K562 (cell line): ENCODE results near the gene GADD45G. TPM values are rescaled to one million over a fixed set of nuclear protein-coding genes. Genes with fewer than 3 reads are reported as not detected.

ENCODE experiments used
- ATAC-seq: fragments of 200-7000 bp; cut with Tn5 transposase; 3 replicates; pipeline ENCODE4 v1.9.1; 2020; ENCODE audit warnings: moderate library complexity
- BruUV-seq: library from RNA; stranded (reverse); fragments of 400-500 nt; replicated peaks from 2 replicates; lab custom pipeline; 2021; lab: Mats Ljungman, UMichigan
- CTCF ChIA-PET: fragments of 300-600 bp; formaldehyde crosslinking; extraction: SDS; loops from one replicate; lab custom pipeline; 2021; ENCODE audit warnings: low intra/inter-chr PET ratio; lab: Yijun Ruan, JAX
- POLR2A ChIA-PET: fragments of 300-600, 350-650 bp; sonication (Branson Sonifier 250); formaldehyde crosslinking; extraction: SDS; loops from one replicate; lab custom pipeline; 2021; ENCODE audit warnings: antibody characterized with exemption, inconsistent platforms; lab: Yijun Ruan, JAX
- DNase-seq, 4 experiments: peaks; one replicate each; pipeline versions ENCODE4 v3.0.0 to v3.0.0-alpha.2; 2011 to 2018; ENCODE audit warnings: low spot score in 3 of 4, mixed read lengths in 3 of 4; ENCODE audit errors: extremely low read depth in 1 of 4
- FAIRE-seq: peaks from 2 replicates; lab custom pipeline; 2011; peaks lifted over from hg19 to GRCh38; lab: Jason Lieb, UNC
- H2AFZ ChIP-seq: 2 replicates; pipeline ENCODE4 v1.6.0; 2011; ENCODE audit warnings: low read depth, low read length, control low read depth, inconsistent platforms
- H3K27ac ChIP-seq: fragments of 200-600 bp; 3 replicates; pipeline ENCODE4 v1.8.0; 2011; ENCODE audit warnings: low read depth, mild to moderate bottlenecking, control low read depth, inconsistent platforms, low read length, moderate library complexity, mixed read lengths; ENCODE audit errors: extremely low read depth
- H3K27me3 ChIP-seq, 2 experiments: fragments of 300-600 bp in 1 of 2; 2 replicates in 1 of 2; 3 replicates in 1 of 2; pipeline versions ENCODE4 v1.6.0 to v1.8.0; 2011; ENCODE audit warnings: inconsistent platforms in 2 of 2, low read length in 2 of 2, mild to moderate bottlenecking in 1 of 2, mixed read lengths in 1 of 2, moderate library complexity in 1 of 2; ENCODE audit not compliant: control insufficient read depth in 2 of 2, insufficient read depth in 2 of 2
- H3K36me3 ChIP-seq: fragments of 300-600 bp; 3 replicates; pipeline ENCODE4 v1.8.0; 2011; ENCODE audit warnings: mild to moderate bottlenecking, low read length, inconsistent platforms; ENCODE audit not compliant: control insufficient read depth, insufficient read depth
- H3K4me1 ChIP-seq, 2 experiments: fragments of 200-600 bp in 1 of 2; replicated peaks in 1 of 2; 2 replicates in 1 of 2; 3 replicates in 1 of 2; pipeline versions ENCODE4 v1.5.1 to v1.8.0; 2011; ENCODE audit warnings: inconsistent platforms in 2 of 2, low read length in 2 of 2, mild to moderate bottlenecking in 1 of 2, mixed read lengths in 1 of 2, moderate library complexity in 1 of 2; ENCODE audit not compliant: control insufficient read depth in 2 of 2, insufficient read depth in 2 of 2
- H3K4me2 ChIP-seq: 2 replicates; pipeline ENCODE4 v1.6.1; 2011; ENCODE audit warnings: low read length, control low read depth, inconsistent platforms, mixed read lengths; ENCODE audit not compliant: insufficient read depth
- H3K4me3 ChIP-seq: fragments of 200-600 bp; sonication (generic), shearing (Covaris generic); 2 replicates; pipeline ENCODE4 v1.5.1; 2016; ENCODE audit warnings: control low read depth, inconsistent platforms
- H3K79me2 ChIP-seq: fragments of 200-600 bp; 3 replicates; pipeline ENCODE4 v1.8.0; 2011; ENCODE audit warnings: low read length, inconsistent platforms; ENCODE audit not compliant: control insufficient read depth, insufficient read depth
- H3K9ac ChIP-seq, 2 experiments: 2 replicates each; pipeline versions ENCODE4 v1.6.0 to v1.6.1; 2011; ENCODE audit warnings: low read depth in 2 of 2, low read length in 2 of 2, control low read depth in 1 of 2, inconsistent platforms in 1 of 2, mild to moderate bottlenecking in 1 of 2, mixed read lengths in 1 of 2; ENCODE audit not compliant: insufficient read depth in 1 of 2
- H3K9me1 ChIP-seq: one replicate; pipeline ENCODE4 v1.6.0; 2011; ENCODE audit warnings: inconsistent platforms, mild to moderate bottlenecking, low read length, moderate library complexity; ENCODE audit not compliant: control insufficient read depth, insufficient read depth
- H3K9me3 ChIP-seq: replicated peaks from 2 replicates; pipeline ENCODE4 v1.5.1; 2011; ENCODE audit warnings: low read depth, low read length, inconsistent platforms; ENCODE audit not compliant: control insufficient read depth, insufficient read depth
- H4K20me1 ChIP-seq: replicated peaks from 2 replicates; pipeline ENCODE4 v1.6.1; 2011; ENCODE audit warnings: low read length, inconsistent platforms, mixed read lengths; ENCODE audit not compliant: control insufficient read depth, insufficient read depth
- CXXC5 ChIP-seq: fragments of 250-450 bp; sonication (Bioruptor Pico); IDR thresholded peaks from 2 replicates; pipeline ENCODE4 v1.8.0; 2022; ENCODE audit warnings: inconsistent platforms, mild to moderate bottlenecking, moderate library complexity
- E2F1 ChIP-seq: sonication (generic); formaldehyde crosslinking; IDR thresholded peaks from 2 replicates; pipeline ENCODE4 v1.8.1; 2023; ENCODE audit warnings: mild to moderate bottlenecking, missing genetic modification reagents, moderate library complexity
- GABPA ChIP-seq: fragments of 200-800 bp; sonication (Bioruptor generic); conservative IDR thresholded peaks from 2 replicates; pipeline ENCODE4 v1.6.1; 2016; ENCODE audit warnings: low read depth, missing genetic modification characterization, missing compliant biosample characterization
- HMGN3 ChIP-seq: IDR thresholded peaks from 2 replicates; pipeline ENCODE4 v1.6.1; 2011; ENCODE audit warnings: borderline replicate concordance, low read depth, mild to moderate bottlenecking, mixed read lengths, low read length; ENCODE audit not compliant: insufficient read length; ENCODE audit errors: extremely low read depth
- JUND ChIP-seq, 2 experiments: IDR thresholded peaks; 2 replicates in 1 of 2; 3 replicates in 1 of 2; pipeline ENCODE4 v1.6.1; 2011; ENCODE audit warnings: borderline replicate concordance in 2 of 2, low read depth in 2 of 2, low read length in 2 of 2, improper control_type of control experiment in 1 of 2, missing biosample characterization in 1 of 2, missing genetic modification characterization in 1 of 2, missing genetic modification reagents in 1 of 2
- NFE2 ChIP-seq: IDR thresholded peaks from 2 replicates; pipeline ENCODE4 v1.6.1; 2014; ENCODE audit warnings: antibody characterized with exemption, low read depth
- NFXL1 ChIP-seq: fragments of 450-650 bp; formaldehyde crosslinking; IDR thresholded peaks from 2 replicates; pipeline ENCODE4 v1.4.0; 2021; ENCODE audit warnings: mild to moderate bottlenecking
- PHF20 ChIP-seq: fragments of 450-650 bp; IDR thresholded peaks from 2 replicates; pipeline ENCODE4 v1.6.1; 2018; ENCODE audit not compliant: partially characterized antibody
- ZBTB26 ChIP-seq: fragments of 450-650 bp; formaldehyde crosslinking; IDR thresholded peaks from 2 replicates; pipeline ENCODE4 v1.4.0; 2022; ENCODE audit warnings: missing genetic modification characterization
- ZFX ChIP-seq: sonication (generic); formaldehyde crosslinking; IDR thresholded peaks from 2 replicates; pipeline ENCODE4 v1.8.0; 2022; ENCODE audit warnings: mild to moderate bottlenecking, missing genetic modification reagents, moderate library complexity
- ZNF316 ChIP-seq: fragments of 450-650 bp; IDR thresholded peaks from 2 replicates; pipeline ENCODE4 v1.6.1; 2016
- WGBS: fragments of 100-300 bp; shearing (Covaris generic); methylation state at CpG from one replicate; pipeline ENCODE4 v1.1.6; 2016; ENCODE audit warnings: low coverage, mixed read lengths; ENCODE audit not compliant: insufficient coverage; ENCODE audit errors: missing lambda C conversion rate; 5-methylcytosine and 5-hydroxymethylcytosine counted together
- in situ Hi-C: fragments of 300-500 bp; cut with MboI; formaldehyde crosslinking; loops from 4 replicates; pipeline ENCODE4 v1.15.0; 2018; ENCODE audit warnings: inconsistent platforms, mixed read lengths
- intact Hi-C: fragments of 100-400 bp; cut with micrococcal nuclease; formaldehyde crosslinking; loops from 2 replicates; pipeline ENCODE4 v1.14.2; 2022
- polyA plus RNA-seq, 8 experiments: library from polyadenylated mRNA; depleted of rRNA in 4 of 8; stranded (reverse) in 5 of 8; unstranded in 3 of 8; fragments of >200 nt; fragmentation: Nextera tagmentation in 2 of 8; fragmentation: Illumina TruSeq in 1 of 8; extraction: Ambion mirVana in 2 of 8; extraction: Trizol in 1 of 8; gene quantifications; 2 replicates each; pipeline versions ENCODE4 v1.2.1 to v1.2.3, GENCODE V29; 2011 to 2014; ENCODE audit warnings: inconsistent platforms in 1 of 8, missing spikeins in 1 of 8
- total RNA-seq, 7 experiments: library from RNA; depleted of rRNA in 6 of 7; stranded (reverse); fragments of >200 nt in 6 of 7; fragmentation: Illumina TruSeq in 2 of 7; extraction: Trizol in 2 of 7; gene quantifications; 2 replicates each; pipeline versions ENCODE4 v1.2.1 to v1.2.3, GENCODE V29; 2011 to 2021; ENCODE audit warnings: low replicate concordance in 1 of 7
- TF ChIP-seq, protein P1 (sequence below): sonication (generic); formaldehyde crosslinking; IDR thresholded peaks from 2 replicates; pipeline ENCODE4 v1.8.0; 2023; ENCODE audit warnings: mild to moderate bottlenecking, missing genetic modification reagents

Gene GADD45G
- total and polyA plus RNA-seq, 9 of the 15 experiments (the other 6 are each of a cell fraction or from before 2014, with no cell fraction given): 0.20 to 0.34 TPM; not detected in 7

GRCh38 chr9:89606049-89606623 lies 1.3 kb downstream of the GADD45G start:
- in situ Hi-C loops: no loop called here
- Histone ChIP-seq H3K9me1 (no peaks in the 10 kb centered on the region), H3K4me1 (peaks cover 10 to 31% of the 10 kb centered on the region in 2 experiments; a peak in 4 of 5 replicates), H3K27me3 (no peaks in the 10 kb centered on the region; a peak in 1 of 5 replicates), H3K27ac (peak overlapping the region; percentile 58; the same call in 2 of the 3 replicates), H3K79me2 (no peaks in the 10 kb centered on the region), H3K4me2 (peak overlapping the region; percentile 68), H2AFZ (peak overlapping the region; percentile 53), H3K9ac (peak overlapping the region; percentile 7 to 41; a peak in 3 of 4 replicates), H3K4me3 (no peak overlapping the region), H3K36me3 (no peaks in the 10 kb centered on the region), H3K9me3 (no peaks in the 10 kb centered on the region), H4K20me1 (0 out of 2 replicates have a peak, but pooled peaks cover 3% of the 10 kb centered on the region)
- WGBS: 0% methylated on average over 15 of the region's 40 CpGs
- ChIA-PET POLR2A (no interaction called here), CTCF (no interaction called here)
- intact Hi-C loops: loop anchor here (10.0 kb wide), 2 partner anchors 59 to 129 kb away; no protein-coding TSS in a partner anchor
- DNase-seq (peak; percentile 49 to 73 (median 62)), ATAC-seq (peak; percentile 93), FAIRE-seq (peak; percentile 6)
- BruUV-seq: no TSS peak
- TF ChIP-seq ZNF316 (peak; percentile 75), NFXL1 (no peak), HMGN3 (peak; percentile 36), NFE2 (peak; percentile 93), CXXC5 (peak; percentile 30; the same call in 1 of the 2 replicates), GABPA (0 out of 2 replicates have a peak, but pooled peaks have one; percentile 24), E2F1 (no peak), PHF20 (no peak), ZFX (CRISPR knock-in tag) (peak; percentile 65; the same call in 1 of the 2 replicates), ZBTB26 (no peak), JUND (IDR thresholded peaks at IDR 0.05; ENCODE audit: borderline replicate concordance, low read depth, low read length) (0 out of 2 replicates have a peak, but pooled peaks have one; percentile 19), JUND (tag; IDR thresholded peaks at IDR 0.05; ENCODE audit: borderline replicate concordance, low read depth, low read length) (no peak)
- TF ChIP-seq, protein P1, sequence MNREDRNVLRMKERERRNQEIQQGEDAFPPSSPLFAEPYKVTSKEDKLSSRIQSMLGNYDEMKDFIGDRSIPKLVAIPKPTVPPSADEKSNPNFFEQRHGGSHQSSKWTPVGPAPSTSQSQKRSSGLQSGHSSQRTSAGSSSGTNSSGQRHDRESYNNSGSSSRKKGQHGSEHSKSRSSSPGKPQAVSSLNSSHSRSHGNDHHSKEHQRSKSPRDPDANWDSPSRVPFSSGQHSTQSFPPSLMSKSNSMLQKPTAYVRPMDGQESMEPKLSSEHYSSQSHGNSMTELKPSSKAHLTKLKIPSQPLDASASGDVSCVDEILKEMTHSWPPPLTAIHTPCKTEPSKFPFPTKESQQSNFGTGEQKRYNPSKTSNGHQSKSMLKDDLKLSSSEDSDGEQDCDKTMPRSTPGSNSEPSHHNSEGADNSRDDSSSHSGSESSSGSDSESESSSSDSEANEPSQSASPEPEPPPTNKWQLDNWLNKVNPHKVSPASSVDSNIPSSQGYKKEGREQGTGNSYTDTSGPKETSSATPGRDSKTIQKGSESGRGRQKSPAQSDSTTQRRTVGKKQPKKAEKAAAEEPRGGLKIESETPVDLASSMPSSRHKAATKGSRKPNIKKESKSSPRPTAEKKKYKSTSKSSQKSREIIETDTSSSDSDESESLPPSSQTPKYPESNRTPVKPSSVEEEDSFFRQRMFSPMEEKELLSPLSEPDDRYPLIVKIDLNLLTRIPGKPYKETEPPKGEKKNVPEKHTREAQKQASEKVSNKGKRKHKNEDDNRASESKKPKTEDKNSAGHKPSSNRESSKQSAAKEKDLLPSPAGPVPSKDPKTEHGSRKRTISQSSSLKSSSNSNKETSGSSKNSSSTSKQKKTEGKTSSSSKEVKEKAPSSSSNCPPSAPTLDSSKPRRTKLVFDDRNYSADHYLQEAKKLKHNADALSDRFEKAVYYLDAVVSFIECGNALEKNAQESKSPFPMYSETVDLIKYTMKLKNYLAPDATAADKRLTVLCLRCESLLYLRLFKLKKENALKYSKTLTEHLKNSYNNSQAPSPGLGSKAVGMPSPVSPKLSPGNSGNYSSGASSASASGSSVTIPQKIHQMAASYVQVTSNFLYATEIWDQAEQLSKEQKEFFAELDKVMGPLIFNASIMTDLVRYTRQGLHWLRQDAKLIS (CRISPR knock-in tag): no peak
